HCT116 (cell line): ENCODE measurements around the gene FERMT1. TPM values are rescaled to one million over a fixed set of nuclear protein-coding genes. Genes with fewer than 3 reads are reported as not detected.

Experiments
- ATAC-seq: fragments of 200-7000 bp; cut with Tn5 transposase; 2 replicates; pipeline ENCODE4 v1.9.1; 2020; ENCODE audit warnings: mild to moderate bottlenecking, moderate library complexity
- BruUV-seq: library from RNA; stranded (reverse); fragments of 400-500 nt; replicated peaks from 2 replicates; lab custom pipeline; 2021; lab: Mats Ljungman, UMichigan
- CTCF ChIA-PET: fragments of 300-600 bp; sonication (Branson Sonifier 250); formaldehyde crosslinking; loops from one replicate; lab custom pipeline; 2021; ENCODE audit warnings: antibody characterized with exemption; lab: Charles Lee
- POLR2A ChIA-PET: fragments of 300-600, 350-600 bp; sonication (Branson Sonifier 250); formaldehyde crosslinking; loops from one replicate; lab custom pipeline; 2021; ENCODE audit warnings: antibody characterized with exemption; lab: Charles Lee
- RAD21 ChIA-PET, 2 experiments: fragments of 300-600 bp; sonication (Branson Sonifier 250); formaldehyde crosslinking; loops; one replicate each; lab custom pipeline; 2023; ENCODE audit warnings: low total read pairs in 2 of 2; ENCODE audit not compliant: uncharacterized antibody in 2 of 2, unreplicated experiment in 2 of 2, low non-redundant PET in 1 of 2; lab: Charles Lee
- DNase-seq: peaks from one replicate; pipeline ENCODE4 v3.0.0-alpha.2; 2010; ENCODE audit warnings: low read depth, low spot score
- H2AFZ ChIP-seq: fragments of 200-600 bp; shearing (Covaris generic), sonication (generic); 2 replicates; pipeline ENCODE4 v1.6.1; 2017; ENCODE audit warnings: low read depth, mixed run types, mixed read lengths, antibody characterized with exemption, low read length; ENCODE audit not compliant: poor library complexity, severe bottlenecking
- H3K27ac ChIP-seq: 2 replicates; pipeline ENCODE4 v1.5.1; 2012; ENCODE audit warnings: low read depth, low read length
- H3K27me3 ChIP-seq: fragments of 200-600 bp; sonication (generic); 2 replicates; pipeline ENCODE4 v1.6.1; 2016; ENCODE audit warnings: mixed run types, low read length, mixed read lengths; ENCODE audit not compliant: insufficient read depth
- H3K36me3 ChIP-seq, 2 experiments: fragments of 200-500 bp in 1 of 2; fragments of 200-600 bp in 1 of 2; sonication (Bioruptor generic) in 1 of 2; sonication (generic) in 1 of 2; 2 replicates each; pipeline versions ENCODE4 v1.5.1 to v1.6.1; 2014 to 2016; ENCODE audit warnings: low read length in 2 of 2, inconsistent platforms in 1 of 2, mixed read lengths in 1 of 2, mixed run types in 1 of 2; ENCODE audit not compliant: insufficient read depth in 2 of 2, control insufficient read depth in 1 of 2
- H3K4me1 ChIP-seq, 2 experiments: fragments of 200-600 bp in 1 of 2; sonication (generic) in 1 of 2; 2 replicates each; pipeline versions ENCODE4 v1.5.1 to v1.6.1; 2012 to 2017; ENCODE audit warnings: low read length in 2 of 2, inconsistent platforms in 1 of 2, mild to moderate bottlenecking in 1 of 2, mixed read lengths in 1 of 2, mixed run types in 1 of 2, moderate library complexity in 1 of 2; ENCODE audit not compliant: insufficient read depth in 2 of 2, control insufficient read depth in 1 of 2
- H3K4me2 ChIP-seq: fragments of 200-600 bp; sonication (generic); 2 replicates; pipeline ENCODE4 v1.6.1; 2017; ENCODE audit warnings: mixed run types, low read length, mixed read lengths
- H3K4me3 ChIP-seq, 2 experiments: fragments of 200-600 bp in 1 of 2; sonication (generic) in 1 of 2; replicated peaks in 1 of 2; 2 replicates each; pipeline ENCODE4 v1.5.1; 2011 to 2016; ENCODE audit warnings: low read length in 2 of 2, control low read depth in 1 of 2, low read depth in 1 of 2, mild to moderate bottlenecking in 1 of 2, mixed read lengths in 1 of 2, mixed run types in 1 of 2
- H3K79me2 ChIP-seq: fragments of 200-600 bp; sonication (generic); 2 replicates; pipeline ENCODE4 v1.6.1; 2017; ENCODE audit warnings: mild to moderate bottlenecking, mixed run types, low read length, moderate library complexity, mixed read lengths; ENCODE audit not compliant: insufficient read depth
- H3K9ac ChIP-seq: fragments of 200-600 bp; sonication (generic); 2 replicates; pipeline ENCODE4 v1.6.1; 2016; ENCODE audit warnings: low read length, mixed read lengths
- H3K9me2 ChIP-seq: fragments of 200-600 bp; sonication (generic), shearing (Covaris generic); 2 replicates; pipeline ENCODE4 v1.6.1; 2017; ENCODE audit warnings: mixed run types, mild to moderate bottlenecking, moderate library complexity; ENCODE audit not compliant: insufficient read depth
- H3K9me3 ChIP-seq, 2 experiments: fragments of 200-500 bp in 1 of 2; fragments of 200-600 bp in 1 of 2; sonication (Bioruptor generic) in 1 of 2; sonication (generic) in 1 of 2; 2 replicates each; pipeline ENCODE4 v1.6.1; 2014 to 2017; ENCODE audit warnings: low read length in 2 of 2, mixed read lengths in 2 of 2, inconsistent platforms in 1 of 2, low read depth in 1 of 2, mild to moderate bottlenecking in 1 of 2, mixed run types in 1 of 2, moderate library complexity in 1 of 2; ENCODE audit not compliant: control insufficient read depth in 1 of 2, insufficient read depth in 1 of 2
- H4K20me1 ChIP-seq: fragments of 200-600 bp; sonication (generic), shearing (Covaris generic); 2 replicates; pipeline ENCODE4 v1.6.1; 2017; ENCODE audit warnings: mixed run types, mild to moderate bottlenecking, moderate library complexity; ENCODE audit not compliant: insufficient read depth
- EGR1 ChIP-seq: IDR thresholded peaks from 2 replicates; pipeline ENCODE4 v1.6.1; 2012; ENCODE audit warnings: low read depth
- ELF1 ChIP-seq: IDR thresholded peaks from 2 replicates; pipeline ENCODE4 v1.6.1; 2012; ENCODE audit warnings: low read depth, borderline replicate concordance
- EZH2 ChIP-seq: fragments of 200-600 bp; sonication (generic); IDR thresholded peaks from 2 replicates; pipeline ENCODE4 v1.6.1; 2017; ENCODE audit warnings: antibody characterized with exemption, mixed run types
- EZH2phosphoT487 ChIP-seq: fragments of 200-600 bp; IDR thresholded peaks from 2 replicates; pipeline ENCODE4 v1.6.1; 2018; ENCODE audit warnings: antibody characterized with exemption, borderline replicate concordance
- FOSL1 ChIP-seq: IDR thresholded peaks from 2 replicates; pipeline ENCODE4 v1.6.1; 2012; ENCODE audit warnings: low read depth
- POLR2AphosphoS5 ChIP-seq: IDR thresholded peaks from 2 replicates; pipeline ENCODE4 v1.6.1; 2011; ENCODE audit warnings: mild to moderate bottlenecking, low read depth, low read length, moderate library complexity
- RAD21 ChIP-seq: IDR thresholded peaks from 2 replicates; pipeline ENCODE4 v1.6.1; 2012; ENCODE audit warnings: low read depth, mild to moderate bottlenecking
- YY1 ChIP-seq: IDR thresholded peaks from 2 replicates; pipeline ENCODE4 v1.6.1; 2011; ENCODE audit warnings: low read length, low read depth, moderate library complexity, mild to moderate bottlenecking; ENCODE audit not compliant: insufficient replicate concordance; ENCODE audit errors: extremely low read depth
- intact Hi-C: fragments of 100-400 bp; cut with micrococcal nuclease; formaldehyde crosslinking; loops from 2 replicates; pipeline ENCODE4 v1.10.0; 2022
- total RNA-seq: library from RNA; stranded (reverse); gene quantifications from one replicate; pipeline ENCODE4 v1.2.1, GENCODE V29; 2021; ENCODE audit not compliant: unreplicated experiment
- TF ChIP-seq, protein P1 (sequence below), 3 experiments: fragments of 200-600 bp in 1 of 3; sonication (generic) in 1 of 3; IDR thresholded peaks in 2 of 3; conservative IDR thresholded peaks in 1 of 3; 2 replicates each; pipeline ENCODE4 v1.5.1; 2012 to 2017; ENCODE audit warnings: low read depth in 2 of 3, low read length in 2 of 3, antibody characterized with exemption in 1 of 3, borderline replicate concordance in 1 of 3, control low read depth in 1 of 3, mild to moderate bottlenecking in 1 of 3, mixed read lengths in 1 of 3, mixed run types in 1 of 3, moderate library complexity in 1 of 3; ENCODE audit not compliant: insufficient read depth in 1 of 3
- TF ChIP-seq, protein P2 (sequence below): IDR thresholded peaks from 2 replicates; pipeline ENCODE4 v1.6.1; 2012

Gene FERMT1
- total RNA-seq, 1 experiment from 2014 or later, result 34.9 TPM

DNA sequence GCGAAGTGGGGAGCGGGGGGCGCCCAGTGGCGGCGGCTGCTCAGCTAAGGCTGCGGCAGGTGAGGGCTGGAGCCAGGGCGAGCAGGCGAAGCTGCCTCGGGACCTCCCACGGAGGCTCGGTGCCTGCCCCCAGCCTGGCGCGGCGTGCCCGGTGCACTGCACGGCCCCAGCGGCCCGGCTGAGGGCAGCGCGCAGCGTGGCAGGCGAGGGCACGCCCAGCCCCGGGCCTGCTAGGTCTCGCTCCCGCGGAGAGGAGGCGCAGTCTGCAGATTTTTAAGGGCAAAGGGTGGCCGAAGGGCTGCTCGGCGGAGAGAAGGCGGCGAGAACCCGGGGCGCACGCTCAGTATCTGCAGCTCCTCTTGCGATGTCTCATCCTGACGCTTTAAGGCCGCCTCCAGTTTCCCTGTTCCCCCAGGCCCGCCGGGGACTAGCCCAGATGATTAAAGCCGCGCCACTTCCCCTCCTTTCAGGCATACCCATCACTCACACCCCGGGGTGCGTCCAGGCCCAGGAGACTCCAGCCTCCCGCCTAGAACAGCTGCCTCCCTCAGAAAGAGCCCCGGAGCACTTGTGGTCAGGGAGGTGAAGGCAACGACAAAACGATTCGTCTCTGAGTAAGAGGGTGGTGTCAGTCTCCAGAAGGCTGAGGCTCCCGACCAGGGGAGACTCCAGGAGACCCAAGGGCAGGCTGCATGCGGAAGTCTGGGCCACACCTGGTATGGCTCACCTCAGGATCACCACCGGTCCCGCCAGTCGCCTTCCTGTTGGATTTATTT is at the start of gene FERMT1 (continued):
- TF ChIP-seq YY1 (peak; percentile 4), RAD21 (no peak), EZH2 (no peak), EGR1 (no peak), FOSL1 (peak; percentile 52; the same call in 1 of the 2 replicates), POLR2AphosphoS5 (peak; percentile 61)
- TF ChIP-seq, protein P1, sequence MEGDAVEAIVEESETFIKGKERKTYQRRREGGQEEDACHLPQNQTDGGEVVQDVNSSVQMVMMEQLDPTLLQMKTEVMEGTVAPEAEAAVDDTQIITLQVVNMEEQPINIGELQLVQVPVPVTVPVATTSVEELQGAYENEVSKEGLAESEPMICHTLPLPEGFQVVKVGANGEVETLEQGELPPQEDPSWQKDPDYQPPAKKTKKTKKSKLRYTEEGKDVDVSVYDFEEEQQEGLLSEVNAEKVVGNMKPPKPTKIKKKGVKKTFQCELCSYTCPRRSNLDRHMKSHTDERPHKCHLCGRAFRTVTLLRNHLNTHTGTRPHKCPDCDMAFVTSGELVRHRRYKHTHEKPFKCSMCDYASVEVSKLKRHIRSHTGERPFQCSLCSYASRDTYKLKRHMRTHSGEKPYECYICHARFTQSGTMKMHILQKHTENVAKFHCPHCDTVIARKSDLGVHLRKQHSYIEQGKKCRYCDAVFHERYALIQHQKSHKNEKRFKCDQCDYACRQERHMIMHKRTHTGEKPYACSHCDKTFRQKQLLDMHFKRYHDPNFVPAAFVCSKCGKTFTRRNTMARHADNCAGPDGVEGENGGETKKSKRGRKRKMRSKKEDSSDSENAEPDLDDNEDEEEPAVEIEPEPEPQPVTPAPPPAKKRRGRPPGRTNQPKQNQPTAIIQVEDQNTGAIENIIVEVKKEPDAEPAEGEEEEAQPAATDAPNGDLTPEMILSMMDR (IDR thresholded peaks at IDR 0.05 in 2 of 3, conservative IDR thresholded peaks at IDR 0.05 in 1 of 3; ENCODE audit: borderline replicate concordance in 1 of 3, insufficient read depth in 1 of 3, low read depth in 2 of 3, low read length in 2 of 3), result no peak

DNA sequence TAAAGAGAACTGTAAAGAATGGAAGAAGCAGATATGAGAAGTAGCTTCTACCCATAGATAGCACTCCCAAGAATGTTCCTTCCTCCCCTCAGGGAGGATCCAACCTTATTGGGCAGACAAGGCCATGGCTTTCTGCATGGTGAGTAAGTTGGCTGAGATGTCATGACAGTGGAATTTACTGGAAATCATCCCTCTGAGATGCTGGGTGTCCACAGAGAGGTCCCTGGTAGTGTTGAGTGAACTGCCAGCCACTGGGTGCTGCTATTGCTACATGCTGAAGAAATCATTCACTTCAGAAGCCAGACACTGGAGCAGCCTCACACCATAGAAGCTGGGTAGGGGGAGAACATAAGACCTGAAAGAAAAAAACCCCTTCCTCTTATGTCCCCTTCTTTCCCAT is 46.4 kb upstream of the FERMT1 start:
- no peak overlapping the region for H3K9ac ChIP-seq
- ChIA-PET POLR2A (no interaction called here), CTCF (no interaction called here), RAD21 (no interaction called here)
- no peak overlapping the region for H2AFZ ChIP-seq
- no peak overlapping the region for H3K4me3 ChIP-seq
- ATAC-seq (peak; percentile 32; the same call in 1 of the 2 replicates), DNase-seq (no peak)
- H3K9me2 ChIP-seq, result no peaks in the 10 kb centered on the region
- no peaks in the 10 kb centered on the region; a peak in 1 of 4 replicates for H3K9me3 ChIP-seq
- H3K4me2 ChIP-seq, result no peak overlapping the region
- no peaks in the 10 kb centered on the region for H3K79me2 ChIP-seq
- H4K20me1 ChIP-seq, result no peaks in the 10 kb centered on the region
- no peaks in the 10 kb centered on the region for H3K36me3 ChIP-seq
- intact Hi-C loops, result no loop called here
- TF ChIP-seq, protein P2, sequence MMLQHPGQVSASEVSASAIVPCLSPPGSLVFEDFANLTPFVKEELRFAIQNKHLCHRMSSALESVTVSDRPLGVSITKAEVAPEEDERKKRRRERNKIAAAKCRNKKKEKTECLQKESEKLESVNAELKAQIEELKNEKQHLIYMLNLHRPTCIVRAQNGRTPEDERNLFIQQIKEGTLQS, result no peak
- TF ChIP-seq, protein P1 (IDR thresholded peaks at IDR 0.05 in 2 of 3, conservative IDR thresholded peaks at IDR 0.05 in 1 of 3; ENCODE audit: borderline replicate concordance in 1 of 3, insufficient read depth in 1 of 3, low read depth in 2 of 3, low read length in 2 of 3), result peak in 1 of 3 experiments; percentile 24; a peak in 2 of 6 replicates
- TF ChIP-seq RAD21 (peak; percentile 26; the same call in 1 of the 2 replicates), ELF1 (no peak), EZH2phosphoT487 (no peak)
- H3K4me1 ChIP-seq, result peaks cover 10 to 14% of the 10 kb centered on the region in 2 experiments
- no peak overlapping the region for H3K27ac ChIP-seq
- H3K27me3 ChIP-seq, result 0 out of 2 replicates have a peak, but pooled peaks cover 4% of the 10 kb centered on the region
- BruUV-seq, result no TSS peak
